HG02970 (cell line): ENCODE results near the gene HGFAC.
"Not testable (repeated sequence)": the region's sequence is repeated elsewhere in the genome, so short reads cannot be mapped to it uniquely, and the experiment has no call there.

Experiments
- ATAC-seq: cut with Tn5 transposase; IDR thresholded peaks from one replicate; pipeline ENCODE4 v1.9.1; 2021; ENCODE audit warnings: mild to moderate bottlenecking, moderate library complexity, moderate number of reproducible peaks; ENCODE audit not compliant: unreplicated experiment, low FRiP score

The HGFAC gene

DNA sequence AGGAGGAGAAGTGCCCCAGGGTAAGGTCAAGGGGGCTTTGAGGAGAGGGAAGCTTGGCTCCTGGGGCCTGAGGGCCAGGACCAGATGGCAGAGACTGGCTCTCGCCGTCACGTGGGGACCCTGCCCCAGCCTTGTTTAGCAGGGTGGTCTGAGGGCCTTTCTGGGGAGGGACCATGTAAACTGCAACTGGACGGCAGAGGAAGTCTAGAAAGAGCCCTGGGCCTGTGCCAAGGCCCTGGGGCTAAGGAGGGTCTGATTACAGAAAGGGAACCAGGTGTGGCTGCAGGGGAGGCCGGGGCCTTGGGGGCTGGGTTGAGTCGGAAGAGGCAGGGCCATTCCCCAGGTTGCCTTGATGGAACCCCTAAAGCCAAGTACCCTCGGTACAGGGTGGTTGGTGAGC lies 1.8 kb upstream of the HGFAC start:
- ATAC-seq, result no peak

GRCh38 chr4:3440979-3441500 lies 728 bp upstream of the HGFAC start:
- ATAC-seq, result no peak

DNA sequence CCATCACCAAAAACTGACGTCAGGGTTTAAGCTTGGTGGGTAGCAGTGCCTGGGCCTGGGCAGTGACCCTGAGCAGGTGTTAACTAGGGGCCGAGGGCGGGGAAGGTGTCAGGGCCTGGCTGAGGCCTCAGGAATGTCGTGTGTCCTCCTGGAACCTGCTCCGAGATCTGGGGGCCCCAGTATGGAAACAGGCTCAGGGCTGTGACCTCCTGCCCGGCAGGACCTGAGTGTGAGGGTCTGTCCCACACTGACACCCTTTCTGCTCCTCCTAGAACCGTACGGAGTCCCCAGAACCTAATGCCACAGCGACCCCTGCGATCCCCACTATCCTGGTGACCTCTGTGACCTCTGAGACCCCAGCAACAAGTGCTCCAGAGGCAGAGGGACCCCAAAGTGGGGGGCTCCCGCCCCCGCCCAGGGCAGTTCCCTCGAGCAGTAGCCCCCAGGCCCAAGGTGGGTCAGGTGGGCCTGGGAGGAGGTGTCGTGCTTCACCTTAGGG lies 741 bp downstream of the HGFAC start:
- ATAC-seq, result no peak

DNA sequence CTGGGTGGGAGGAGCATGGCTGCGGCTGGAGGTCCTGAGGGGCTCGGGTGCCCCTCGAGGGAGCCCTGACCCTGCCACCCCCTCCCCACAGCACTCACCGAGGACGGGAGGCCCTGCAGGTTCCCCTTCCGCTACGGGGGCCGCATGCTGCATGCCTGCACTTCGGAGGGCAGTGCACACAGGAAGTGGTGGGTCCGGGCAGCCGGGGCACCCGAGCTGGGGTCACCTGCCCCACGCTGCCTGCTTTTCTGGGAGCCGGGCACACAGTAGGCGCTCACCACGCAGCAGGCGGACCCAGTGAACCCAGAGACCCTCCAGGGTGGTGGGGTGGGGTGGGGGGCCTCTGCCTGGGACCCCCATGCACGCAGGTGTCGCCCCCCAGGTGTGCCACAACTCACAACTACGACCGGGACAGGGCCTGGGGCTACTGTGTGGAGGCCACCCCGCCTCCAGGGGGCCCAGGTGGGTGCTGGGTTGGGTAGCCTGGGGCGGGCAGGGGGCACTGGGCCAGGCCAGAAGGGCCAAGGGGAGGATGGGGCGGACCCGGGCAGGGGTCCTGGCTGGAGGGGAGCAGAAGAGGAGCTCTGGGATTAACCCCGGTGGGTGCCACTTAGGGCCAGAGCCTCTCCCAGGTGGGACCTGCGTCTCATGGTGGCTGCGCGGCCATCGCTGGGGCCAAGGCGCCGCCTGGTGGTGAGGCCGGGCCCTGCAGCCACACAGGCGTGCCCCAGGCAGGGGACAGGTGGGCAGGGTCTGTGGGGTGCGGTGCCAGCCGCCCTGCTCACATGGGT lies 1.4 kb downstream of the HGFAC start:
- ATAC-seq, result no peak

- ATAC-seq, result no peak
Measured at GRCh38 chr4:3443750-3444309, 2.1 kb downstream of the HGFAC start.

- ATAC-seq, result no peak
Measured at GRCh38 chr4:3444351-3445110, 2.8 kb downstream of the HGFAC start.

- no peak for ATAC-seq
Measured at GRCh38 chr4:3445111-3445820, 3.5 kb downstream of the HGFAC start.

DNA sequence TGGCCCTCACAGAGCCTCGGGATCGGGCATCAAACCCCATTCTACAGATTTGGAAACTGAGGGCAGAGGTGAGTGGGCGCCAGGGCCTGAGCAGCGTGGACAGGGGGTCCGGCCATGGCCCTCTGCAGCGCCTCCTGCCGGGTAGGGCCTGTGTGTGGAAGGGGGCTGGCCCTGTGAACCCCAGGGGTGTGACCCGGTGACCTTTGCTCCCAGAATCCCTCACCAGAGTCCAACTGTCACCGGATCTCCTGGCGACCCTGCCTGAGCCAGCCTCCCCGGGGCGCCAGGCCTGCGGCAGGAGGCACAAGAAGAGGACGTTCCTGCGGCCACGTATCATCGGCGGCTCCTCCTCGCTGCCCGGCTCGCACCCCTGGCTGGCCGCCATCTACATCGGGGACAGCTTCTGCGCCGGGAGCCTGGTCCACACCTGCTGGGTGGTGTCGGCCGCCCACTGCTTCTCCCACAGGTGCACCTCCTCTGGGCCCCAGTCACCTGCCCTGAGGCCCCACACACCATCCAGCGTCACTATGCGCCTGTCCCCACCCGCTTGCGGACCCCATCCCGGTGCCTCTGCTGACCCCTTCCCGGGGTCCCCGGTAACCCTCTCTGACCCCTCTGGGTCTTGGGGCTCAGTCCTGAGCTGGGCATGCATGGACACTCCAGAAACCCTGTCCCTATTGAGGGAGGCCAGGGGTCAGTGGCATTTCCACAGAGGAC lies 4.2 kb downstream of the HGFAC start:
- no peak for ATAC-seq

DNA sequence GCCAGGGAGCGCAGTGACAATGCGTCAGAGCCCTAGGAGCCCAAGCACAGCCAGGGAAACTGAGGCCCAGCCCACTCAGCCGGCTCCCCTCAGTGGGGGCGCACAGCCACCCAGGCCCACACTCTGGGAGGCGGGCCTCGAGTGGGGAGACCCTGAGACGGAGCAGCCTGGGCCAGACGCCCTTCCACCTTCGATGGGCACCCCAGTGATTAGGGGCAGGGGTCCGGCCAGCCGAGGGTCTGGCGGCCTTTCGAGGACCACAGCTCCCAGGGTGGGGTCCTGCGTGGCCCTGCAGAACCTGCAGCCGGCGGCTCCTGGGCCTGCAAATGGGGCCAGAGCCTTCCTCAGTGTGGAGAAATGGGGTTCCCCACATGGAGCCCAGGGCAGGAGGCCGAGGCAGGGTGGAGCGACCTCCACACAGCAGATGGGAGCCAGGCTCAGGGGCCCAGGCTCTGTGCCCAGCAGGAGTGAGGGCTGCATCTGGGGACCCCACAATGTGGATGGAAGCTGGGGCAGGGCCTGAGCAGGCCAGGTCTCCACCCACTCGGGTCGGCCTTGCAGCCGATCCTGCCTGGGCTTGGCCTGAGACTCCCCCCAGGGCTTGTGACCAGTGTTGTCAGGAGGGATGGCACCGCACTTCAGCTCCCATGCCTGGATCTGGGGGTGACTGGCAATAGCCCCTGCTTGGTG lies 5.0 kb downstream of the HGFAC start:
- ATAC-seq, result no peak

- ATAC-seq, result no peak
Measured at GRCh38 chr4:3447431-3448395, 5.9 kb downstream of the HGFAC start.

DNA sequence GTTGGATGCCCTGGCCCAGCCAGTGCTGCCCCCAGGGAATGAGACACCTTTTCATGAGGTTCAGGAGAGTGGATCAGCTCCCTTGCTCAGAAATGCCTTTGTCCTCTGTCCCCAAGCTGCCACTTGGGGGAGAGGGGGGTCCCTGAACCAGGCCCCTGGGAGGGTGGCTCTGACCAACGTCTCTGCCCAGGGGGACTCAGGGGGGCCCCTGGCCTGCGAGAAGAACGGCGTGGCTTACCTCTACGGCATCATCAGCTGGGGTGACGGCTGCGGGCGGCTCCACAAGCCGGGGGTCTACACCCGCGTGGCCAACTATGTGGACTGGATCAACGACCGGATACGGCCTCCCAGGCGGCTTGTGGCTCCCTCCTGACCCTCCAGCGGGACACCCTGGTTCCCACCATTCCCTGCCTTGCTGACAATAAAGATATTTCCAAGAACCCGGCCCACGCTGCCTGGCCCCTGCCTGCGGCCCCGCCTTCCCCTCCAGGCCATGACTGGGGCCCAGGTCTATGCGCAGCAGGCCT lies 7.3 kb downstream of the HGFAC start:
- ATAC-seq, result no peak

DNA sequence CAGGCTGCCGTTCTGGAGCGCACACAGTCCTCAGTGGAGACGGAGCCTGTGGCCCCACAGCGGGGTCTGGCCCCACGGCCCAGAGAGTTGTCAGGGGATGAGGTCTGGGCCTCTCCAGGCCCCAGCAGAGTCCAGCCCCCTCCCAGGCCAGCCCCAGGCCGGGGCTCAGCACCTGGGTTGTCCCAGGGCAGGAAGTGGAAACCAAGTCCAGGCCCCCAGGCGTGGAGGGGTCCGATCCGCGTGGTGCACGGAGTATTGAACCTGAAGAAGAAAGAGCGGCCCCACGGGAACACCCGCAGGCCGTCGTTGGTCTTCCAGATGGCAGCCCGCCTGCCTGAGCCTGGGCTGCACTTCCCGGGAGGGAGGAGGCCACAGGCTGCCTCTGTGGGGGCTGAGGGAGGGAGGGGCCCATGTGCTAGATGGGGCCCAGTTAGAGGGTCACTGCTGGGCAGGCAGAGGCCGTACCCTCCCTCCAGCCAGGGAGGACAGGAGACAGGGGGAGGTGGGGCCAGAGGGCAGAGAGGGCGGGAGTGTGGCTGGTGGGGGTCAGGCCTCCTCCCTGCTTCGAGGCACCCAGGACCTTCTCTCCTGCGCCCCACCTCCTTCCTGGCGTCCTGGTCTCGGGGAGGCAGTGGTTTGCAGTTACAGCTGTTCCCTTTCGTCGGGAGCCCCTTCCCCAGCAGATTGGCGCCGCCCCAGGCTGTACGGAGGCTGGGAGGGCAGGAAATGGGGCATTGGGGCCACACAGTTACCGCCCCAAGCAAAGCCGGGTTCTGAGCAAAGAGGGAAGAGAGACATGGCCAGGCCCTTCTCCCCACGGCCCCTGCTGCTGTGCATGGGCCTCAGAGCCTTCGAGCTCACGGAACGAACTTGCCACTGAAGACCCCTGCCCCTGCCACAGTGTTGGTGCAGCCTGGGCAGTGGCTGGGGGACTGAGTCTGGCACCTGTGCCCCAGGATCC lies 8.1 kb downstream of the HGFAC start:
- no peak for ATAC-seq

GRCh38 chr4:3450643-3451042 lies 8.9 kb downstream of the HGFAC start:
- ATAC-seq, result no peak

DNA sequence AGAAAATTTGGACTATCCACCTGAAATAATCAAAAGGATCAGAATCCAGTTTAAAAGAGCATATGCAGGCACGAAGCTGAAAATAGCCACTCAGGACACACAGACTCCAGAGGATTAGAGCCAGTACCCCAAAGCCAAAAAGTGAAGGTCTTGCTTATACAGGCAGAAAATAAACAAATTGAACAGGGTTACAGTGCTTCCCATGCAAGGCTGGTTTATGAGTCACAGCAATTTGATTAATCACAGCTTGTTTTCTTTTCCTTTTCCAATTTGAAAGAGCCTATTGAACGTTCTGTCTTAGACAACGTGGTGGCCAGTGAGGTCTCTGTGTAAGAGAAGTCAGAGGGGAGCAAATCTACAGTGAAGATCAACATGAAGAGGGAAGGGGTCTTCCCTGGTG lies 10.2 kb downstream of the HGFAC start:
- ATAC-seq, result no peak

- ATAC-seq, result no peak
Measured at GRCh38 chr4:3452376-3452775, 10.6 kb downstream of the HGFAC start.

- not testable (repeated sequence) for ATAC-seq
Measured at GRCh38 chr4:3455596-3455995, 13.8 kb downstream of the HGFAC start.

DNA sequence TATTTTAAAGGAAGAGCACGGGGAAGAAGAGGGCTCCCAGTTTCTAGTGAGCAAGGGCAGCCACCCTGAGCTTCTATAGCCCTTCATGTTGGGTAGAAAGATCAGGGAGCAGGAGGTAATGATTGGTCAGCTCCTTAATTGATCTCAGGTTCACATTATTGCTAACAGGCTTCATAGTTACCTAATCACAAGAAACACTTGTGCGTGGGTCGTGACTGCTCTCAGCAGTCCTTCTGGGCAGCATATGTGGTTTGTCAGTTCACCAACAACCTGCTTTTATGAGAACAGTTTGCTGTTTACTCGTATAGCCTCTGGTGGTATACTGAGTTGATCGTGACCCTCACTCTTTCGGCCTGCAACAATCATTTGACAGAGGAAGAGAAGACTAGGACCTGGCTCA lies 16.6 kb downstream of the HGFAC start:
- no peak for ATAC-seq
